ENCODE results near the gene OCLN. TPM values are rescaled to one million over a fixed set of nuclear protein-coding genes. Genes with fewer than 3 reads are reported as not detected.
"Not testable (repeated sequence)": the region's sequence is repeated elsewhere in the genome, so short reads cannot be mapped to it uniquely, and the experiment has no call there.

Gene OCLN
- total RNA-seq, 1 donor from 2014 or later, result 76.9 TPM

DNA sequence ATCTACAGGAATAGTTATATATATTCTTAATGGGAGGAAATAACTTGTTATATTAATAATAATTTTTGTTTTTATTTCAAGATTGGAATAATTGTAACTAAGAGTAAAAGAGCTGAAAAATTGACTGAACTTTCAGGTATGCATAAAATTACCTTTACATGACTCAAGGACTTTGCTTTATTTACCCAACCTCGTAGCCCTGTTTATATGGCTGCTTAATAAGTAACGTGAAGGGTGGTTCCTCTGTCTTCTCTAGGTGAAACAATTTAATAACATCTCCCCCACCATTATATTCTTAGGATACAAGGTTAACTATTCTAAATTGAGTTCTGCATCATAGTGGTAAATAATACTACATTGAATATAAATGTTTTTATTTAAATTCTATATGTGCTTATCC lies 75.5 kb downstream of the OCLN start:
- H3K4me3 ChIP-seq (ENCODE audit: low read depth, low read length); H3K27me3 ChIP-seq (ENCODE audit: control insufficient read depth, insufficient read depth, low read length); H3K36me3 ChIP-seq (ENCODE audit: control insufficient read depth, insufficient read depth, low read length); FAIRE-seq; DNase-seq (ENCODE audit: low read depth): not testable (repeated sequence)

DNA sequence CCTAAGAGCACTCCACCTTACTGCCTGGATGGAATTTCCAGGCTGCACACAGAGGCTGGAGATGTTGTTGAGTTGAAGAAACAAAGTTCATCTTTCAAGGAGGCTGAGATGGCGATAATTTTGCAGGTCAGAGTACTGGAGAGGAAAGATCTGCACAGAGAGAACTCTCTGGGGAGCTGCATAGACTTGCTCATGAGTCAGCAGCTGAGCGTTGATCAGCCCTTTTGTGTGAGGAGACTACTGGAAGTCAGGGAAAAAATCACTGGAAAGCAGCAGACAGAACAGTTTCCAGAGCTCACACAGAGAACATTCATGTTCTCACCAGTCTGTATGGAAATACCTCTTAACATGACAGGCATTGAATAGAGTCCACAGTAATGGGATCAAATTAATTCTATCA lies 90.8 kb downstream of the OCLN start:
- not testable (repeated sequence) for H3K4me3 ChIP-seq (ENCODE audit: low read depth, low read length); FAIRE-seq; H3K36me3 ChIP-seq (ENCODE audit: control insufficient read depth, insufficient read depth, low read length); H3K27me3 ChIP-seq (ENCODE audit: control insufficient read depth, insufficient read depth, low read length); DNase-seq (ENCODE audit: low read depth)

DNA sequence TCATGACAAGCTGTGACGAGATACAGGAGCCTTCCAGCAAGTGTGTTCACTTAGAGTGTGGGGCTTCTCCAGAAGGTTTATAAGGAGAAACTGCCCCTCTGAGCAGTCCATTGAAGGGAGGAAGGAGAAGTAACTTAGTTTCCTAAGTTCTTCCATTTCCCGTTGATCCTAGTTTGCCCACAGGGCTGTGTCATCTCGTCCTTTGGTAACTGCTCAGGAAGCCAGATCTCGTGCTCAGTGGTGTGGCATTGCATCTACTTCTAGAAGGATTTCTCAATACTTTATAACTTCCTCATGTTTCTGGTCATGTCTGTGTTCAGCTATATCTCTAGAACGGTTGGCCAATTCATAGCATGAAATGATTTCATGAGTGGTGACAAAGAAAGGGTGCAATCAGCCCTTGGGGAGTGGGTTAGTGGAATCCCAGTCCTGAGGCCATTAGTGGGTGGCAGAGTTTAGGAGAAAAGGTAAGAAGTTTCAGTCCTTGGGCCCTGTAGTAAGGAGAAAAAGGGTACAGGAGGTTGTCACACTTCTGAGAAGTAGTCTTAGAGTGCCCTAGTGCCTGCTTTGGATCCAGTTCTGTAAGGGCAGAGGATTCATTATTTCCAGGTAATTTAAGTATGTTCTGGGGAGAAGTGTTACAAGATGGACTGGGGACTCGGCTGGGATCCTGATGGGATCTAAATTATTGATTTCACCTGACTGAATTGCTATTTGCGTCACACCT lies 103.7 kb downstream of the OCLN start:
- not testable (repeated sequence) for FAIRE-seq; DNase-seq (ENCODE audit: low read depth); H3K27me3 ChIP-seq (ENCODE audit: control insufficient read depth, insufficient read depth, low read length); H3K4me3 ChIP-seq (ENCODE audit: low read depth, low read length); H3K36me3 ChIP-seq (ENCODE audit: control insufficient read depth, insufficient read depth, low read length)

DNA sequence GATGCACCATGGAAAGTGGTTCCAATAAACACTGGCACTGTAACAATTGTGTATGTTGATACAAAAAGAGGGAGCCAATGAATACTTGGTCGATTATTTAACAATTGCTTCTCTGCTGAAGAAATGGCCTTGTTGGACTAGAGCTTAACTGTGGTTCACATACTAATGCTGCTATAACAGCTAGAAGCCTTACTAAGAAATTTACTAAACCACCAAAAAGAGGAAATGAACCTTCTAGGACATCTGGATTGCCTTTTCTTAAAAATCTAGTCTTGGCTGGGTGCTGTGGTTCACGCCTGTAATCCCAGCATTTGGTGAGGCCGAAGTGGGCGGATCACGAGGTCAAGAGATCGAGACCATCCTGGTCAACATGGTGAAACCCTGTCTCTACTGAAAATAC lies 109.4 kb downstream of the OCLN start:
- FAIRE-seq; H3K27me3 ChIP-seq (ENCODE audit: control insufficient read depth, insufficient read depth, low read length); H3K36me3 ChIP-seq (ENCODE audit: control insufficient read depth, insufficient read depth, low read length); H3K4me3 ChIP-seq (ENCODE audit: low read depth, low read length); DNase-seq (ENCODE audit: low read depth): not testable (repeated sequence)

DNA sequence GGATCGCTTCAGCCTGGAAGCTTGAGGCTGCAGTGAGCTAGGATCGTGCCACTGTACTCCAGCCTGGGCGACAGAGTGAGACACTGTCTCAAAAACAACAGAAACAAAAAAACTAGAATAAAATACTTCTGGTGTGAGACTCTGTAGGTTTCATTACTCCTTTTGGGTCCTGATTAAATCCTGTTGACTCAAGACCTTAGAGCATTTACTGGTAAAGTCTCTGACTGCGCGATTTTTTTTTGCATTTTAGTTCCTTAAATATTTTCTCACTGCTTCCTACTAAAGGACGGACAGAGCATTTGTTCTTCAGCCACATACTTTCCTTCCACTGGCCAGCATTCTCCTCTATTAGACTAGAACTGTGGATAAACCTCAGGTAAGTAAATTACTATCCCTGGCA lies 114.2 kb downstream of the OCLN start:
- H3K27me3 ChIP-seq (ENCODE audit: control insufficient read depth, insufficient read depth, low read length); H3K4me3 ChIP-seq (ENCODE audit: low read depth, low read length); DNase-seq (ENCODE audit: low read depth); FAIRE-seq; H3K36me3 ChIP-seq (ENCODE audit: control insufficient read depth, insufficient read depth, low read length): not testable (repeated sequence)

Other genes starting within 250 kb of the OCLN start
- 3.4 and 5.5 TPM in 2 replicates for gene CCDC125, start 160.0 kb upstream of the OCLN start, total RNA-seq
- 32.6 and 50.2 TPM in 2 replicates for gene AK6, start 123.3 kb upstream of the OCLN start, total RNA-seq
- 66.9 and 150 TPM in 2 replicates for gene TAF9, start 123.3 kb upstream of the OCLN start, total RNA-seq
- gene RAD17, start 123.0 kb upstream of the OCLN start, total RNA-seq, result 17.6 and 23.2 TPM in 2 replicates
- gene MARVELD2, start 77.7 kb upstream of the OCLN start, total RNA-seq, result 19.5 and 28.7 TPM in 2 replicates
- 21.9 and 26.1 TPM in 2 replicates for gene GTF2H2C, start 67.4 kb downstream of the OCLN start, total RNA-seq

Measured in bronchial epithelial cell (primary cell).